Measurements from ENCODE around the gene DIDO1. TPM values are rescaled to one million over a fixed set of nuclear protein-coding genes. Genes with fewer than 3 reads are reported as not detected.

DIDO1 gene
- polyA plus RNA-seq, 1 of the 3 experiments (the other 2 are of a cell fraction), result 14.7 TPM

DNA sequence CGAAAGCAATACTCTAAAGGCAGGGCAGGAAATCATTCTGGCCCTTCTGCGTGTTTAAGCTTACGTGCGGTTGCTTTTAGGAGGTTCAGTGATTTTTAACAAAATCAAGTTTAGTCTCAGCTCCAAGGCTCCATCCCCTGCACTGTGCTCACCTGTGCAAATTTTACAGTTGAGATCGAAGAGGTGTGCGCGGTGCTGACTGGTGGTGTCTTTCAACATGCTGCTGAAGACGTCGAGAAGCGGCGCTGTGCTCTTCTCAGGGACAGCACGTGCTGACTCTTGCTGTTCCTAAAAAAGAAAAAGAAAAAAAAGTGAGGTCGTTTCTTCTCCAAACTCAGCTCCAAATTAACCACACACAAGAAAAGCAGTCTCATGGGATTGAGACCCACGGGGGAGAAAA is 32.0 kb downstream of the DIDO1 start:
- Histone ChIP-seq H3K9me3 (no peaks in the 10 kb centered on the region), H3F3A (replicated peaks; ENCODE audit: insufficient read depth) (peaks cover 9% of the 10 kb centered on the region), H3K4me3 (ENCODE audit: low read depth in 2 of 2, low read length in 1 of 2) (no peak overlapping the region), H3K27ac (ENCODE audit: low read depth in 2 of 2, low read length in 1 of 2) (no peak overlapping the region), H3K4me1 (ENCODE audit: control insufficient read depth in 1 of 2, insufficient read depth in 2 of 2, low read depth in 1 of 2, low read length in 1 of 2) (peaks cover 0 to 1% of the 10 kb centered on the region in 2 experiments; a peak in 1 of 4 replicates), H3K9me2 (no peaks in the 10 kb centered on the region), H3K9ac (no peak overlapping the region), H3K27me3 (ENCODE audit: insufficient read depth) (no peaks in the 10 kb centered on the region), H3K79me2 (ENCODE audit: insufficient read depth) (peaks cover 5% of the 10 kb centered on the region; the same call in 1 of the 2 replicates), H2AFZ (ENCODE audit: low read depth) (no peak overlapping the region), H3K4me2 (no peak overlapping the region), H3K36me3 (replicated peaks in 1 of 2; ENCODE audit: control insufficient read depth in 1 of 2, insufficient read depth in 2 of 2, low read length in 1 of 2) (peaks cover 53 to 82% of the 10 kb centered on the region in 2 experiments), H4K20me1 (ENCODE audit: insufficient read depth) (no peaks in the 10 kb centered on the region; the same call in 1 of the 2 replicates)
- no peak for DNase-seq
- WGBS (ENCODE audit: low lambda C conversion rate), result 94% methylated on average over 14 of the region's 14 CpGs
- CTCF ChIA-PET, result interaction anchor here (0.8 to 3.4 kb wide), 11 partner anchors 8 to 78 kb away, joined by 3 to 22 read pairs (median 4); no protein-coding TSS in a partner anchor
- POLR2A ChIA-PET, result no interaction called here
- TF ChIP-seq TCF12 (IDR thresholded peaks at IDR 0.05) (no peak), JUND (IDR thresholded peaks at IDR 0.05) (no peak), EP300 (IDR thresholded peaks at IDR 0.05; ENCODE audit: borderline replicate concordance in 1 of 2, low read depth in 1 of 2, low read length in 1 of 2) (no peak), RAD21 (IDR thresholded peaks at IDR 0.05; ENCODE audit: low read length) (no peak), MXI1 (IDR thresholded peaks at IDR 0.05; ENCODE audit: low read depth, low read length) (no peak), TAF1 (IDR thresholded peaks at IDR 0.05; ENCODE audit: borderline replicate concordance, low read depth, low read length) (no peak), RXRA (IDR thresholded peaks at IDR 0.05; ENCODE audit: borderline replicate concordance, low read depth) (no peak), EZH2phosphoT487 (IDR thresholded peaks at IDR 0.05; ENCODE audit: borderline replicate concordance, low read depth) (no peak), FOSL2 (IDR thresholded peaks at IDR 0.05; ENCODE audit: borderline replicate concordance, low read depth) (no peak), NFIC (IDR thresholded peaks at IDR 0.05; ENCODE audit: borderline replicate concordance) (no peak), CHD2 (IDR thresholded peaks at IDR 0.05; ENCODE audit: low read length, partially characterized antibody) (no peak), POLR2AphosphoS5 (IDR thresholded peaks at IDR 0.05; ENCODE audit: low read depth, low read length) (no peak), RFX5 (IDR thresholded peaks at IDR 0.05; ENCODE audit: low read length) (no peak), SIN3A (IDR thresholded peaks at IDR 0.05; ENCODE audit: borderline replicate concordance, low read depth, low read length) (no peak)
- TF ChIP-seq, protein P1, sequence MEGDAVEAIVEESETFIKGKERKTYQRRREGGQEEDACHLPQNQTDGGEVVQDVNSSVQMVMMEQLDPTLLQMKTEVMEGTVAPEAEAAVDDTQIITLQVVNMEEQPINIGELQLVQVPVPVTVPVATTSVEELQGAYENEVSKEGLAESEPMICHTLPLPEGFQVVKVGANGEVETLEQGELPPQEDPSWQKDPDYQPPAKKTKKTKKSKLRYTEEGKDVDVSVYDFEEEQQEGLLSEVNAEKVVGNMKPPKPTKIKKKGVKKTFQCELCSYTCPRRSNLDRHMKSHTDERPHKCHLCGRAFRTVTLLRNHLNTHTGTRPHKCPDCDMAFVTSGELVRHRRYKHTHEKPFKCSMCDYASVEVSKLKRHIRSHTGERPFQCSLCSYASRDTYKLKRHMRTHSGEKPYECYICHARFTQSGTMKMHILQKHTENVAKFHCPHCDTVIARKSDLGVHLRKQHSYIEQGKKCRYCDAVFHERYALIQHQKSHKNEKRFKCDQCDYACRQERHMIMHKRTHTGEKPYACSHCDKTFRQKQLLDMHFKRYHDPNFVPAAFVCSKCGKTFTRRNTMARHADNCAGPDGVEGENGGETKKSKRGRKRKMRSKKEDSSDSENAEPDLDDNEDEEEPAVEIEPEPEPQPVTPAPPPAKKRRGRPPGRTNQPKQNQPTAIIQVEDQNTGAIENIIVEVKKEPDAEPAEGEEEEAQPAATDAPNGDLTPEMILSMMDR (IDR thresholded peaks at IDR 0.05), result no peak
- TF ChIP-seq, protein P2, sequence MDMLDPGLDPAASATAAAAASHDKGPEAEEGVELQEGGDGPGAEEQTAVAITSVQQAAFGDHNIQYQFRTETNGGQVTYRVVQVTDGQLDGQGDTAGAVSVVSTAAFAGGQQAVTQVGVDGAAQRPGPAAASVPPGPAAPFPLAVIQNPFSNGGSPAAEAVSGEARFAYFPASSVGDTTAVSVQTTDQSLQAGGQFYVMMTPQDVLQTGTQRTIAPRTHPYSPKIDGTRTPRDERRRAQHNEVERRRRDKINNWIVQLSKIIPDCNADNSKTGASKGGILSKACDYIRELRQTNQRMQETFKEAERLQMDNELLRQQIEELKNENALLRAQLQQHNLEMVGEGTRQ (IDR thresholded peaks at IDR 0.05; ENCODE audit: borderline replicate concordance, low read depth, low read length), result no peak
- TF ChIP-seq, protein P3, sequence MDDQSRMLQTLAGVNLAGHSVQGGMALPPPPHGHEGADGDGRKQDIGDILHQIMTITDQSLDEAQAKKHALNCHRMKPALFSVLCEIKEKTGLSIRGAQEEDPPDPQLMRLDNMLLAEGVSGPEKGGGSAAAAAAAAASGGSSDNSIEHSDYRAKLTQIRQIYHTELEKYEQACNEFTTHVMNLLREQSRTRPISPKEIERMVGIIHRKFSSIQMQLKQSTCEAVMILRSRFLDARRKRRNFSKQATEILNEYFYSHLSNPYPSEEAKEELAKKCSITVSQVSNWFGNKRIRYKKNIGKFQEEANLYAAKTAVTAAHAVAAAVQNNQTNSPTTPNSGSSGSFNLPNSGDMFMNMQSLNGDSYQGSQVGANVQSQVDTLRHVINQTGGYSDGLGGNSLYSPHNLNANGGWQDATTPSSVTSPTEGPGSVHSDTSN (IDR thresholded peaks at IDR 0.05), result no peak
